Activated CD4-positive, alpha-beta T cell treated with anti-CD3 and anti-CD28 coated beads for 4 hours (primary cell): Measurements from ENCODE around the gene USP36.
A peak's percentile ranks its signal among the peaks of the same experiment; 100 is the strongest.
"Not testable (repeated sequence)": the region's sequence is repeated elsewhere in the genome, so short reads cannot be mapped to it uniquely, and the experiment has no call there.

Experiments used
- DNase-seq, 2 donors: peaks; one replicate each; pipeline ENCODE4 v3.0.0-alpha.2; 2020

Gene USP36

GRCh38 chr17:78763561-78763960 lies 77.1 kb downstream of the USP36 start:
- no peak for DNase-seq

DNA sequence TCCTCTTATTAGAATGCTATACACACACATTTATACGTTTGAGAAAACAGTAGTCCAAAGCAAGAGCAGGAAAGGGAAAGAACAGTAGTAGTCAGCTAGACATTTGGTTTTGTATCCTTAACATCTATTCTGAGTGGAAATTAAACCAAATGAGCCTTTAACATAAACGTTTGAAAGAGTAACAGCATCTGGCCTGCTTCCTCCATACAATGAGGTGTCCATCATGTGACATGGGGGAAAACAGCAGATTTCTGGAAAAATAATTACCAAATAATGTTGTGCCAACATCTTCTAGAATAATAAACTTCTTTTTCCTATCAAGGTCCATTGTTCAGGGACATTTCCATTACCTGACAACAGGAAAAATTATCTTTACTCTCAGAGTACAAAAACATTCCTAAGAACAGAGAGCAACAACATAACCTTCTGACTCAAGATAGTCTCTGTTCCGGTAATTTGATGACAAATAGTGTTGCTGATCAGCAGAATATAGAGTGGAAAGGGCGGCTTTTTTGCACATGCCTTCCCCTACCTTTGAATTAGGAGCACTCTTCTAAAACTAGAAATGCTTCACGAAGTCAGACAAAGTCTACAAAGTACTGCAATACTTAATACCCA lies 78.7 kb downstream of the USP36 start:
- DNase-seq: no peak

- no peak for DNase-seq
These were observed 80.7 kb downstream of the USP36 start for GRCh38 chr17:78759969-78760352.

DNA sequence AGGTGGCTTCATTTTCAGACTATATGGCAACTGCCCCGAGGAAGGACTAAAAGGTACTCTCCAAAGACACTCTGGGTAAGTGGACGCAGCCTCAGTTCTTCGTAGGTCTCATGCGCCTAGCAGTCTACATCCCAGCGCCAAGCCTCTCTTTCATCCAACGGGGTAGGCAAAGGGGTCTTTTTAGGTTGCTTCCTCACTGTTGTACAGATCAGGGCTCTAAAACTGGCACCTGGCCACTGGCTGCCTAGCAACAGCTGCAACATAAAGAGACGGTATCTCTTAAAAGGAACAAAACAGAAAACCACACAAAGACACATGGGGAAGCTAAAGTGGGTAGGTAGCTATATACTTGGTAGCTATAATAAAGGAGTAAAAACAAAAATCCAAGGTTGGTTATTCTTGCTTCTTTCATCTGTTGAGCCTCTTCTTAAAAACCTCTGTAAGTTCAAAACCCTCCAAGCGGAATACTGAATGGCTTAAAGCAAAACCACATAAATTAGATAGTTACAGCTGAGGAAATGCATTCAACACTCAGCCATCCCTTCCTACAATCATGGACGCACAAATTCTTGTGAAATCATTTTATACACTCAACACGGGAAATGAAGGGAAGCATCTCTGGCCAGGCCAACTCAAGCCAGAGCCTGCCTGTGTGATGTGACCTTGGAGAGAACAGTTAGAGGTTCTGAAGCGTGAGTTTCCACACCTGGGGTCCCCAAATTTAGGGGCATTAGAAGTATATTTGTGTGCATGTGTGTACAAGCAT lies 81.2 kb downstream of the USP36 start:
- peak in 1 of 2 donors; percentile 64 for DNase-seq

DNA sequence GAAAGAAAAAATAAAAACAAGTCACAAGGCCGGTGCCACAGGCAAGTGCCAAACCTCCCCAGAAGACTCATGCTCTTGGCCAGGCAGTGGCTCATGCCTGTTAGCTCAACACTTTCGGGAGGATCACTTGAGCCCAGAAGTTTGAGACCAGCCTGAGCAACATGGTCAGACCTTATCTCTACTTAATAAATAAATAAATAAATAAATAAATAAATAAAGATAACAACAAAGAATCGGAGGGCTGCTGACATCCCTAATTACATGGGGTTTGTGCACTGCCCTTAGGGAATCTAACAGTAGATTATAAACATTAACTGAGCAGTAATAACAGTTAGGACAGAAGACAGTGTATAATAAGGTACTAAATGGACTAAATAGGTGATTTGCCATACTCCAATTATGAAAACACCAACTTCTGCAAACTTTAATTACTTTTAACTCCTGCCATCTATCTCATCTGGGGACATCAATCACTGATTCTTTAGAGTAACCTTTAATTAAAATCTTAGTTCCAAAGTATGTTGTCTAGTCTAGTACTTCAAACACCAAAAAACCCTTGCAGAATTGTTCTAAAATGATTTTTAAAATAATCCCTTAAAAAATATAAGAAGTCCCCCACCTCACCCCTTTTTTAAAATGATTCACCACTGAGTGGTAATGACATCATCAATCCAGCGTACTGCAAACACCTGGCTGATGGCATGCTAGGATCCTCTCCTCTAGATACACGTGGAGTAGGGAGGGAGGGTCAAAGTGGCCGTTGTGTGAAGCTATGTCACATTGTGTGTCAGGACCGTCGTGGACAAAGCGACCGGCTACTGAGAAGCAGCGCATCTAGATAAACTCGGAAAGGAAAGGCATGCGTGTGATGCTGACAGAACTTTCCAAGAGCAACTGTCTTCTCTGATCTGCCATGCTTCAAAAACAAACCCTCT lies 87.0 kb downstream of the USP36 start:
- DNase-seq: no peak

DNA sequence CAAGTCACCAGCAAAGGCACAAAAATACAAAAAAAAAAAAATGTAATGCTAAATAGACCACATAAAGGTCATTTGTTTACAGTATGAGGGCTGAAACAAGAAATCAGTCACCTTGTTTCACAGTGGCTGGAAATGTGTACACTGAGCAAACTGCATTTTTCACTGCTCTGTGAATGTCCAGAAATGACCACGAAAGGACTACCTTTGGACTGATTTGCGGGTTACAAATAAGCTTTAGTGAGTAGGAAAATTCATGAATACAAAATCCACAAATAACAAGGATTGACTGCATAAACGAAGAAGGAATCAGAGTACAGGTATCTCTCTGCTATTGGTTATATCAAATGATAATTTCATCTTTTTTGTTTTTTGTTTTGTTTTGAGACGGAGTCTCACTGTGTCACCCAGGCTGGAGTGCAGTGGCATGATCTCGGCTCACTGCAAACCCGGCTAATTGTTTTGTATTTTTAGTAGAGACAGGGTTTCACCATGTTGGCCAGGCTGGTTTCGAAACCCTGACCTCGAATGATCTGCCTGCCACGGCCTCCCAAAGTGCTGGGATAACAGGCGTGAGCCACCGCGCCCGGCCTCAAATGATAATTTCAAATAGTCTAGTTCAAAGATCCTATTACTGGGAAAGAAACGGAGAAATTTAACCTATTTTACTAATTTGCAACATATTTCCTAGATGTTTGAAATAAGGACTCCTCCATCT lies 89.0 kb downstream of the USP36 start:
- no peak for DNase-seq

- not testable (repeated sequence) for DNase-seq
These were observed 89.6 kb downstream of the USP36 start for GRCh38 chr17:78751000-78751399.

- DNase-seq: peak; percentile 71 to 72
These were observed 91.8 kb downstream of the USP36 start for GRCh38 chr17:78748730-78749317.

GRCh38 chr17:78748048-78748729 lies 92.4 kb downstream of the USP36 start:
- DNase-seq: no peak

GRCh38 chr17:78747488-78747887 lies 93.1 kb downstream of the USP36 start:
- DNase-seq: no peak

DNA sequence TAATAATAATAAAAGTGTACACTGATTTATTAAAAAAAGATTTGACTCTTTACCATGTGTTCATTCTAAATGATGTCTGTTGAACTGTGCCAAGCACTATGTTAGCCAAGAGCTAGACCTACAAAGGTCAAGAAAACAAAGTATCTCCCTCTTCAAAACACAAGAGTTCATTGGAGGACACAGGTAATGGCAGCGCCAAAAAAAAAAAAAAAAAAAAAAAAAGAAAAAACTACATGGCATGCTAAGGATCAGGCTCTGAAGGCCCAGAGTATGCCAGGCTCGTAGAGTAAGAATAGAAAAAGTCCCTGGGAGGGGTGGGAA lies 93.7 kb downstream of the USP36 start:
- no peak for DNase-seq

GRCh38 chr17:78746263-78746948 lies 94.2 kb downstream of the USP36 start:
- DNase-seq: no peak
